SKM-1 (cell line): ENCODE results near the gene SYTL3.
A peak's percentile ranks its signal among the peaks of the same experiment; 100 is the strongest.
"Not testable (repeated sequence)": the region's sequence is repeated elsewhere in the genome, so short reads cannot be mapped to it uniquely, and the experiment has no call there.

Source experiments
- DNase-seq: peaks from one replicate; lab custom pipeline; 2025; ENCODE audit not compliant: unreplicated experiment; lab: John Stamatoyannopoulos, UW

The SYTL3 gene

DNA sequence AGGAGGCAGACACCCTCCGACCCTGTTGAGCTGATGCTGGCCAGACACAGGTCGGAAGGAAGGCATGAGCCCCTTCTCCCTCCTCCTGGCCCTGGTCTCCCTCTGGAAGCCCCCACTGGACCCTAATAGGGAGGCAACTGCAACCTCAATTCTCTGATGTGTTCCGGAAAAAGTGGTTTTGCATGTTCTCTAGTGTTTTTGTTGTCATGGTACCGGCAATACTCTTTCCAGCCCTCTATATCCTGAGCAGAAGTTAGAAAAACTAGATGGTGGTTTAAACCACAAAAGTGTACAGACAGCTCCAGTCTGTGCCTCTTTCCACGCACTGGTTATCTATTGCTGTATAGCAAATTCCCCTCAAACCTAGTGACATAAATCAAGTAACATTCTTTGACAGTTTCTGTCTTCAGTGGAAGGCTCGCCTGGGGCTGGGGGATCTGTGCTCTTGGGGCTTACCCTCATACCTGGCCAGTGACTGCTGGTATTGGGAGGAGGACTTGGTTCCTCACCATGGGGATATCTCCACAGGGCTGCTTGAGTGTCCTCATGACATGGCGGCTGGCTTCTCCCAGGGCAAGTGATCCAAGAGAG, 37.0 kb downstream of the SYTL3 start:
- DNase-seq: no peak

DNA sequence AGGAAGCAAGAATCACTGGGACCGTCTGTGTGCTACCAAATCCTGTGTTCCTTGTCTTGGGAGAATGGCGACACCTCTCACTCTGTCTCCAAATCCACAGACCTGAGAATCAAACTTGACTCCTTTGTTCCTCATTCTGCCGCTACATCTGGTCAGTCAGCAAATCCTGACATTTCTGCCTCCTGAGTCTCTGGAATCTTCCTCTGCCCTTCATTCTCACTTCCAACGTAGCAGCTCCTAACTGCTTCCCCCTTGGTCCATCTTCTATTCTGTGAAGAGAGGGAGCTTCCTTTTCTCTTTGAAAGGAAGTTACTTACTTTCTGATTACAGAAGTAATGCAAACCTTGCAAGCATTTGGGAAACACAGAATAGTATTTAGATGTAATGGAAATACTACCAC, 37.7 kb downstream of the SYTL3 start:
- DNase-seq: no peak

- no peak for DNase-seq
These were observed 39.0 kb downstream of the SYTL3 start for GRCh38 chr6:158688860-158689259.

- DNase-seq: no peak
These were observed 45.1 kb downstream of the SYTL3 start for GRCh38 chr6:158694913-158695312.

- DNase-seq: no peak
These were observed 48.0 kb downstream of the SYTL3 start for GRCh38 chr6:158697811-158698210.

DNA sequence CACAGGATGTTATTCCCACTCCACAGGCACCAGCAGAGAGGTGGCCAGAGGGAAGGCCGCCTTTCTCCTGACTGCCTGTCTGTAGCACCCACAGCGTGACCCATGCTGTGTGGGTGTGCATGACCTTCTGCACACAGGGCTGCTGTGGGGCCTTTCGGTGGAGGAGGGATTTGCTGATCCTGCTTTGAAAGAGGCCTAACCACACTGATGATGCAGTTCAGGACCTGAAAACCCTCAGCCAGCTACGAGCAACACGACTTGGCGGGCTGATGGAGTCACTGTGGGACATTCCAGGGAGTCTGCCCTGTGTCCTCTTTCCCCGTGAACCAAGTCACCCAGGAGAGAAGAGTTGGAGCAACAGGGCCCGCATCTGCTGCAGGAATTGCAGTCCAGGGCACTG, 49.1 kb downstream of the SYTL3 start:
- no peak for DNase-seq

DNA sequence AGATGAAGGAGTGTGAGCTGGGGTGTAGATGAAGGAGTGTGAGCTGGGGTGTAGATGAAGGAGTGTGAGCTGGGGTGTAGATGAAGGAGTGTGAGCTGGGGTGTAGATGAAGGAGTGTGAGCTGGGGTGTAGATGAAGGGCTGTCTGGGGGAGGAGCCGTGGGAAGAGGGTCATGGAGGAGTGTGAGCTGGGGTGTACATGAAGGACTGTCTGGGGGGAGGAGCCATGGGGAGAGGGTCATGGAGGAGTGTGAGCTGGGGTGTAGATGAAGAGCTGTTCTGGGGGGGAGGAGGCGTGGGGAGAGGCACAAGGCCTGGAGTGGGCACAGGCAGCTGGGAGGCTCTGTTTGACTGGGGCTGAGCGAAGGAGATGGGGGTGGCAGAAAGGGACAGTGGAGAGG, 51.4 kb downstream of the SYTL3 start:
- DNase-seq: not testable (repeated sequence)

DNA sequence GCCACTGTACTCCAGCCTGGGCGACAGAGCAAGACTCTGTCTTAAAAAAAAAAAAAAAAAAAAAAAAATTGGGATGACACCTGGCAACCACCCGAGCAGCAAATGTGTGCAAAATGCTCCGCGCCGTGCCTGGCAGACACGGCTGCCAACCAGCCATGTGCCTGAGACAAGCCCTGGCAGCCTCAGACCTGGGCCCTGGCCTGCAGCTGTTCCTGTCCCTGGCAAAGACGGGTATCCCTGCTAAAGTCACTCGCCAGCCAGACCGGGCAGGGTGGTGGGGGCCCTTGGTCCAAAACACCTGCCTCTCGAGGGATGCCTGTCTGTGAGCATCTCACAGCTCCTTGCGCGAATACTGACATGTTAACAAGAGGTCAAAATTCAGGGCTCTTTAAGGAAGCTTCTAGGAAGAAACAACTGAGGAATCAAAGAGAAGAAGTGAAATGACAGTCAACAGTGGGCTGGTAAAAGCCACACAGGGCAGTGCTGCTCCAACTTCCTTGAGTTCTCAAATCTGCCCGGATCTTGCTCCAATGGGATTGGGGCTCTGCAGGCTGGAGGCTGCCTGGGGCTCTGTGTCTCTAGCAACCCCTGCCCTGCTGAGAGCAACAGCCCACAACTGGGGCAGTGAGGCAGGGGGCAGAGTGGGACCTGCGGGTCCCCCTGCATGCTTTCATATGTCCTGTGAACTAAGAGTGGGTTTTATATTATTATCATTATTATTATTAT, 53.4 kb downstream of the SYTL3 start:
- no peak for DNase-seq

DNA sequence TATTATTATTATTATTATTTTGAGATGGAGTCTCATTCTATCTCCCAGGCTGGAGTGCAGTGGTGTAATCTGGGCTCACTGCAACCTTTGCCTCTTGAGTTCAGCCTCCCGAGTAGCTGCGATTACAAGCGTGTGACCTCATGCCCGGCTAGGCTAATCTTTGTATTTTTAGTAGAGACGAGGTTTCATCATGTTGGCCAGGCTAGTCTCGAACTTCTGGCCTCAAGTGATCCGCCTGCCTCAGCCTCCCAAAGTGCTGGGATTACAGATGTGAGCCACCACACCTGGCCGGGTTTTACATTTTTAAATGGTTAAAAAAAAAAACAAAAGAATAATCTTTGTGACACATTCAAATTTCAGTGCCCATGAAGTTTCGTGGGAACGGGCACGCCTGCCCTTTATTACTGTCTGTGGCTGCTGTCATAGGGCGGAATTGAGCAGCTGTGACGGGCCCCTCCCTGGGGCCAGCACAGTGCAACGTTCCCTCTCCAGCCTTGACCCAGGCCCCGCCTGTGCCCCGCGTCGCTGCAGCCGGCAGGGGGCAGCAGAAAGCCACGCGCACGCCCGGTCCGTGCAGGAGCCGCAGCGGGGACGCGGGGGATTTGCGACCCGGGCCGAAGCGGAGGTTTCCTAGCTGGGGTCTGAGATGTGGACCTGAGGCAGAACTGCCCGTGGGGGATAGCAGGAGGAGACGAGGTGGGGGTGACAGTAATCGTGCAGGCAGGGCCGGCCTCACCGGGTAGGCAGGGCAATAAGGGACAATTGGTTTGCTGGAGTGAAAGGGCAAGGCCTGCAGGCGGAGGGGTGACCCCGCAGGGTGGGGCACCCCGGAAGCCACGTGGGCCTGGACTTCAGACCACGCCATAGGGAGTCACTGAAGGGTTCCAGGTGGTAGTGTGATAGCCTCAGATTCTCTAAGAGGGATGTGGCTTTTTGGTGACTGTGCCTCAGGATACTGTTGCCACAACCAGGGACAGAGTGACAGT, 54.3 kb downstream of the SYTL3 start:
- DNase-seq: peak; percentile 50

DNA sequence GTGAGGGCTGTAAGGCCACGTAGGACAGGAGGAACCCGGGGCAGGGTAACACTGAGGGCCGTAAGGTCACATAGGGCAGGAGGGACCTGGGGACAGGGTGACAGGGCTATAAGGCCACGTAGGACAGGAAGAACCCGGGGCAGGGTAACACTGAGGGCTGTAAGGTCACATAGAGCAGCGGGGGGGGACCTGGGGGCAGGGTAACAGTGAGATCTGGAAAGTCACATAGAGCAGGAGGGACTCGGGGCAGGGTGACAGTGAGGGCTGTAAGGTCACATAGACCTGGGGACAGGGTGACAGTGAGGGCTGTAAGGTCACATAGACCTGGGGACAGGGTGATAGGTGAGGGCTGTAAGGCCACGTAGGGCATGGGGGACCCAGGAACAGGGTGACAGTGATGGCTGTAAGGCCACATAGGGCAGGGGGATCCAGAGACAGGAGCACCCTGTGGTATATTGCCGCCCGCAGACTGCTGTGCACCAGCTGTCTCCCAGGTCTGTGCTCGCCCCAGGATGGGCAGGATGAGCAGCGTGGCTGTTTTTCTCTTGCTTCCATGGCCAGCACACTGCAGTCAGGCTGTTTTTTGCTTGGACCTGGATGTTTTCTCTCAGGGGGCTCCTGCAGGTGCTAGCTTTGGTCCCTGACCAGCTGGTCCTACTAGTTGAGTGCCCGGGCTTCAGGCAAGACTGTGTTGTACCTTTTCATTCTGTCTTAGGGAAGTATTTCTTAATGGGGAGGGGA, 55.7 kb downstream of the SYTL3 start:
- no peak for DNase-seq

GRCh38 chr6:158706369-158706982, 56.6 kb downstream of the SYTL3 start:
- DNase-seq: no peak

GRCh38 chr6:158707120-158707820, 57.4 kb downstream of the SYTL3 start:
- DNase-seq: no peak

DNA sequence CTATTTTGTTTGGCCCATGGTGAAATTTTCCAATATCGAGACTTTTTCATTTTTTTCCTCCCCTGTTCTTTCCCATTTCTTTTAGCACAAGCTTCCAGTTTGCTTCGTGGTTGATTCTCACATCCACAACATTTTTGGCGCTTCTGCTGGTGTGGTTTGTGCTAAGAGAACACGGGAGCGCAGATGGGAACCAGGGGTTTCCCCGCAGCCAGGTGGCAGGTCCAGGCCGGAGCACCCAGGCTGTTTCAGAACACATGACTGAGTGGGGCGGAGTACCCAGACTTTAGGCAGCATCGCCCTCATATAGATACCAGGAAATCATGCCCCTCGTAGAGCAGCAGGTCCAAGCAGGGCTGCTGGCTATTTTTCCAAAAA, 58.0 kb downstream of the SYTL3 start:
- no peak for DNase-seq

GRCh38 chr6:158708239-158708638, 58.4 kb downstream of the SYTL3 start:
- DNase-seq: no peak

DNA sequence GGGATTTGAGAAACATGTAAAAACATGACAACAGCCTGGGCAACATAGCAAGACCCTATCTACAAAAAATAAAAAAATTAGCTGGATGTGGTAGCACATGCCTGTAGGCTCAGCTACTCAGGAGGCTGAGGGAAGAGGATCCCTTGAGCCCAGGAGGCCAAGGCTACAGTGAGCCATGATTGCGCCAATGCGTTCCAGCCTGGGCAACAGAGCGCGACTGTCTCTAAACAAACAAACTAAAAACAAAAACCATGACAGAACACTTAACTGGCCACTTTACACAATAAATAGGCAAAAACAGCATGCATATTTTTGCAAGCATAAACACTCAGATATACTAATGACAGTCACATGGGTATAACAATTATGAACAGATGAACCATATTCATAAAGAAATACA, 60.0 kb downstream of the SYTL3 start:
- DNase-seq: no peak

GRCh38 chr6:158711264-158711663, 61.4 kb downstream of the SYTL3 start:
- no peak for DNase-seq

GRCh38 chr6:158713469-158713868, 63.6 kb downstream of the SYTL3 start:
- no peak for DNase-seq

DNA sequence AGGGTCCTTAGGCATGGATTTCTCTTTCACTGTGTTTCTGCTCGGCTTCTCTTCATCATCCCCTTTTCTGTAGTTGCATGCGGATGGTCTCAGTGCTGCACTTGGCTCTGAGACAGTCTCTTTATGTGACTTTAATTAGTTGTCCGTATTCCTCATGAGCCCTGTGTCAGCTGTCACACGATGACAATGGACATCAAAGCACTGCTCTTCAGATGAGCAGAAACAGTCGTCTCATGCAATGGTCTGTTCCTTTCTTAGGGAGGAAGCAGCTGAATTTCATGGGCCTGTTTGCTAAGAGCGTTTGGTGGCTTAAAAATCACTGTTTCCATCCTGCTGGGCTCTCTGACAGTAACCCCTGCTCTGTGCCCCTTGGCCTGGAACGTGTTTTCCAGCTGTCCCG, 64.9 kb downstream of the SYTL3 start:
- no peak for DNase-seq

DNA sequence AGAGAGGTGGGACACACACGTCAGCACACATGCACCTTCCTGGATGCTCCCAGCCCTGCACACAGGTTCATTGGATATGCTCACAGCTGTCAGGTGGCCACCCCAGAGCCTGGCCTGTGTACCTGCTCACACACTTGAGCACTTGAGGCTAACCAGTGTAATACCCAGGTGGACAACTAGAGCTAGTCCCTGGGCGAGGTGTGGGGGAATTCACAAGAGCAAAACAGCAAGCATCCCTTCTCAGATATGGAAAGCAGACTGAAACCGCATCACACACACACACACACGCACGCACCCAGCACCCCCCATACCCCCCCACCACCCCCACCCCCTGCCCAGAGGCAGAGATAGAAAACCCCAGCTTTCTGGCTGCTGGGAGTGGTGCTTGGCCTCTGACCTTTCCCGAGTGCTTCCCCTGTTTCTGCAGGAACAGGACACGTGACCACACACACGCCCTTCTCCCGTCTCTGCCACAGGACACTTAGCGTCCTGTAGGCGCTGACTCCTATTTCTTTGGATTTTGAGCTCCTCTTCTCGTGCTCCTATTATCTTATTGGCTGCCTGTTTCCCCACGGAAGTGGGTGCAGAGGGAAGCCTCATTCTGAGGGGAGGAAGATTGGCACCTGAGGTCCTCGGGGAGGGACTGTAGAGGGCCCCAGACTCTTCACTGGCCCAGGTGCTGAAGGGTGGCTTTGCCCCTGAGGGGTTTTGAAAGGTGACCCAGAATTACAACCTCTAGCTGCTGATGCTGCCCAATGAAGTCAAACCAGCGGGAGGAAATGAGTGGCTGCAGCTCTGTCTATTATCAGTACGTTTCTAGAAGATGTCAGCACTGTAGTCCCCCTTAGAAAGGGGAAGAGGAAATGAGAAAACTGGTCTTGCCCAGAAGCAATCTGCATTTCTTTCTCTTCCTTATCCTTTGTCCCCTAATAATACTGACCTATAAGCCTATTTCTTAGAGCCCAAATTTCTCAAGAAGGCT, 65.8 kb downstream of the SYTL3 start:
- peak; percentile 61 for DNase-seq
